Sigmoid colon (tissue), 4 donors: ENCODE measurements around the gene CD37.

Experiments used
- EP300 ChIP-seq, 4 donors: sonication (generic); formaldehyde crosslinking; IDR thresholded peaks; one replicate each; pipeline ENCODE4 v1.6.1; 2017; ENCODE audit warnings: antibody characterized with exemption in 4 of 4
- POLR2A ChIP-seq, 2 donors: fragments of 450-650 bp; IDR thresholded peaks; one replicate each; pipeline ENCODE4 v1.6.1; 2016; ENCODE audit warnings: antibody characterized with exemption in 2 of 2, mild to moderate bottlenecking in 2 of 2, moderate library complexity in 2 of 2
- TF ChIP-seq, protein P1 (sequence below), 4 experiments: fragments of 450-650 bp in 3 of 4; fragments of 200-600 bp in 1 of 4; IDR thresholded peaks; one replicate each; pipeline ENCODE4 v1.5.1; 2016 to 2019; ENCODE audit warnings: antibody characterized with exemption in 4 of 4, mild to moderate bottlenecking in 3 of 4, moderate library complexity in 2 of 4

- TF ChIP-seq EP300 (IDR thresholded peaks at IDR 0.05), result no peak
- no peak for TF ChIP-seq POLR2A (IDR thresholded peaks at IDR 0.05)
- TF ChIP-seq, protein P1, sequence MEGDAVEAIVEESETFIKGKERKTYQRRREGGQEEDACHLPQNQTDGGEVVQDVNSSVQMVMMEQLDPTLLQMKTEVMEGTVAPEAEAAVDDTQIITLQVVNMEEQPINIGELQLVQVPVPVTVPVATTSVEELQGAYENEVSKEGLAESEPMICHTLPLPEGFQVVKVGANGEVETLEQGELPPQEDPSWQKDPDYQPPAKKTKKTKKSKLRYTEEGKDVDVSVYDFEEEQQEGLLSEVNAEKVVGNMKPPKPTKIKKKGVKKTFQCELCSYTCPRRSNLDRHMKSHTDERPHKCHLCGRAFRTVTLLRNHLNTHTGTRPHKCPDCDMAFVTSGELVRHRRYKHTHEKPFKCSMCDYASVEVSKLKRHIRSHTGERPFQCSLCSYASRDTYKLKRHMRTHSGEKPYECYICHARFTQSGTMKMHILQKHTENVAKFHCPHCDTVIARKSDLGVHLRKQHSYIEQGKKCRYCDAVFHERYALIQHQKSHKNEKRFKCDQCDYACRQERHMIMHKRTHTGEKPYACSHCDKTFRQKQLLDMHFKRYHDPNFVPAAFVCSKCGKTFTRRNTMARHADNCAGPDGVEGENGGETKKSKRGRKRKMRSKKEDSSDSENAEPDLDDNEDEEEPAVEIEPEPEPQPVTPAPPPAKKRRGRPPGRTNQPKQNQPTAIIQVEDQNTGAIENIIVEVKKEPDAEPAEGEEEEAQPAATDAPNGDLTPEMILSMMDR (IDR thresholded peaks at IDR 0.05), result no peak
Observed at GRCh38 chr19:49318296-49318695, 16.9 kb upstream of the CD37 start.
